Caco-2 (cell line): ENCODE data around the gene BARX2. TPM values are rescaled to one million over a fixed set of nuclear protein-coding genes. Genes with fewer than 3 reads are reported as not detected.

Experiments used
- BruUV-seq: library from RNA; stranded (reverse); fragments of 400-500 nt; replicated peaks from 2 replicates; lab custom pipeline; 2021; lab: Mats Ljungman, UMichigan
- CTCF ChIA-PET: fragments of 300-600 bp; sonication (Branson Sonifier 250); formaldehyde crosslinking; loops from one replicate; lab custom pipeline; 2022; ENCODE audit warnings: antibody characterized with exemption; lab: Charles Lee
- POLR2A ChIA-PET: fragments of 300-600 bp; sonication (Branson Sonifier 250); formaldehyde crosslinking; loops from one replicate; lab custom pipeline; 2022; ENCODE audit warnings: antibody characterized with exemption; lab: Charles Lee
- DNase-seq, 2 experiments: peaks; one replicate each; pipeline versions ENCODE4 v3.0.0 to v3.0.0-alpha.2; 2020 to 2022
- H3K27me3 ChIP-seq: replicated peaks from 2 replicates; pipeline ENCODE4 v1.6.0; 2011; ENCODE audit warnings: low read length; ENCODE audit not compliant: control insufficient read depth, insufficient read depth
- H3K36me3 ChIP-seq: 2 replicates; pipeline ENCODE4 v1.5.1; 2011; ENCODE audit warnings: low read length; ENCODE audit not compliant: control insufficient read depth, insufficient read depth
- H3K4me1 ChIP-seq: fragments of 250-450 bp; sonication (Bioruptor Pico); 2 replicates; pipeline ENCODE4 v1.5.1; 2020; ENCODE audit warnings: mild to moderate bottlenecking
- H3K4me3 ChIP-seq: 2 replicates; pipeline ENCODE4 v1.5.1; 2011; ENCODE audit warnings: low read depth, mild to moderate bottlenecking, control low read depth, low read length
- H3K9me3 ChIP-seq: fragments of 250-450 bp; sonication (Bioruptor Pico); 2 replicates; pipeline ENCODE4 v1.5.1; 2020; ENCODE audit warnings: mild to moderate bottlenecking, moderate library complexity
- H3K27ac Mint-ChIP-seq: one replicate; pipeline ENCODE4 v1.8.0; 2022; ENCODE audit warnings: mixed read lengths; ENCODE audit not compliant: unreplicated experiment
- H3K27me3 Mint-ChIP-seq: one replicate; pipeline ENCODE4 v1.8.0; 2022; ENCODE audit warnings: mixed read lengths; ENCODE audit not compliant: insufficient read depth, unreplicated experiment
- H3K36me3 Mint-ChIP-seq: one replicate; pipeline ENCODE4 v1.8.0; 2022; ENCODE audit warnings: mild to moderate bottlenecking, mixed read lengths; ENCODE audit not compliant: insufficient read depth, unreplicated experiment
- H3K4me1 Mint-ChIP-seq: one replicate; pipeline ENCODE4 v1.8.0; 2022; ENCODE audit warnings: low read depth, mixed read lengths; ENCODE audit not compliant: unreplicated experiment
- H3K4me3 Mint-ChIP-seq: one replicate; pipeline ENCODE4 v1.8.0; 2022; ENCODE audit warnings: mild to moderate bottlenecking, moderate library complexity, mixed read lengths; ENCODE audit not compliant: unreplicated experiment
- H3K9me3 Mint-ChIP-seq: one replicate; pipeline ENCODE4 v1.8.0; 2022; ENCODE audit warnings: mixed read lengths; ENCODE audit not compliant: unreplicated experiment
- CTCF ChIP-seq, 2 experiments: fragments of 200-600 bp in 1 of 2; IDR thresholded peaks; 1 replicate in 1 of 2; 2 replicates in 1 of 2; pipeline versions ENCODE4 v1.5.1 to v1.8.0; 2011 to 2022; ENCODE audit warnings: antibody characterized with exemption in 1 of 2, control low read depth in 1 of 2, inconsistent platforms in 1 of 2, low read depth in 1 of 2, low read length in 1 of 2, mild to moderate bottlenecking in 1 of 2, moderate library complexity in 1 of 2; ENCODE audit not compliant: insufficient read depth in 1 of 2, severe bottlenecking in 1 of 2, unreplicated experiment in 1 of 2
- intact Hi-C: fragments of 100-400 bp; cut with micrococcal nuclease; formaldehyde crosslinking; loops from one replicate; pipeline ENCODE4 v1.10.0; 2022; ENCODE audit not compliant: unreplicated experiment
- total RNA-seq: library from RNA; stranded (reverse); gene quantifications from 2 replicates; pipeline ENCODE4 v1.2.3, GENCODE V29; 2022

BARX2 gene
- total RNA-seq, 1 experiment from 2014 or later: 0.82 TPM

GRCh38 chr11:129384415-129384814 is 8.8 kb downstream of the BARX2 start:
- no peaks in the 10 kb centered on the region for H3K27me3 ChIP-seq
- no peak for DNase-seq
- no TSS peak for BruUV-seq
- ChIA-PET CTCF (no interaction called here), POLR2A (no interaction called here)
- no peak for TF ChIP-seq CTCF (IDR thresholded peaks at IDR 0.05; ENCODE audit: insufficient read depth in 1 of 2, low read depth in 1 of 2, low read length in 1 of 2, severe bottlenecking in 1 of 2, unreplicated experiment in 1 of 2)
- peaks cover 10% of the 10 kb centered on the region; the same call in 1 of the 2 replicates for H3K4me1 ChIP-seq
- H3K4me3 ChIP-seq: no peak overlapping the region
- Mint-ChIP-seq H3K27me3 (no peaks in the 10 kb centered on the region), H3K27ac (no peak overlapping the region), H3K4me3 (no peak overlapping the region), H3K36me3 (no peaks in the 10 kb centered on the region), H3K4me1 (peaks cover 14% of the 10 kb centered on the region), H3K9me3 (no peaks in the 10 kb centered on the region)
- H3K9me3 ChIP-seq: no peaks in the 10 kb centered on the region
- no peaks in the 10 kb centered on the region for H3K36me3 ChIP-seq
- intact Hi-C loops: no loop called here

- no peak overlapping the region for H3K27ac Mint-ChIP-seq
- H3K4me1 Mint-ChIP-seq: peaks cover 15% of the 10 kb centered on the region
- Histone ChIP-seq H3K36me3 (no peaks in the 10 kb centered on the region), H3K27me3 (no peaks in the 10 kb centered on the region), H3K4me3 (no peak overlapping the region), H3K9me3 (no peaks in the 10 kb centered on the region), H3K4me1 (peaks cover 10% of the 10 kb centered on the region; the same call in 1 of the 2 replicates)
- no peaks in the 10 kb centered on the region for H3K9me3 Mint-ChIP-seq
- no peak overlapping the region for H3K4me3 Mint-ChIP-seq
- H3K27me3 Mint-ChIP-seq: no peaks in the 10 kb centered on the region
- ChIA-PET CTCF (no interaction called here), POLR2A (no interaction called here)
- BruUV-seq: no TSS peak
- intact Hi-C loops: no loop called here
- TF ChIP-seq CTCF (IDR thresholded peaks at IDR 0.05; ENCODE audit: insufficient read depth in 1 of 2, low read depth in 1 of 2, low read length in 1 of 2, severe bottlenecking in 1 of 2, unreplicated experiment in 1 of 2): no peak
- DNase-seq: no peak
- no peaks in the 10 kb centered on the region for H3K36me3 Mint-ChIP-seq
Measured at GRCh38 chr11:129385801-129386200, 10.2 kb downstream of the BARX2 start.

GRCh38 chr11:129386795-129387397 is 11.2 kb downstream of the BARX2 start:
- ChIA-PET CTCF (interaction anchor here (1.1 kb wide), 1 partner anchor 22 kb away, joined by 3 read pairs; no protein-coding TSS in a partner anchor), POLR2A (no interaction called here)
- Histone ChIP-seq H3K4me1 (peaks cover 21% of the 10 kb centered on the region), H3K9me3 (no peaks in the 10 kb centered on the region), H3K27me3 (no peaks in the 10 kb centered on the region), H3K36me3 (no peaks in the 10 kb centered on the region), H3K4me3 (no peak overlapping the region)
- Mint-ChIP-seq H3K36me3 (no peaks in the 10 kb centered on the region), H3K27ac (no peak overlapping the region), H3K4me3 (peak overlapping the region; percentile 16), H3K4me1 (peaks cover 18% of the 10 kb centered on the region), H3K27me3 (no peaks in the 10 kb centered on the region), H3K9me3 (no peaks in the 10 kb centered on the region)
- no peak for TF ChIP-seq CTCF (IDR thresholded peaks at IDR 0.05; ENCODE audit: insufficient read depth in 1 of 2, low read depth in 1 of 2, low read length in 1 of 2, severe bottlenecking in 1 of 2, unreplicated experiment in 1 of 2)
- no TSS peak for BruUV-seq
- DNase-seq: peak in 1 of 2 experiments; percentile 28
- intact Hi-C loops: no loop called here
